ENCODE results near the gene SYNDIG1.

GRCh38 chr20:24648481-24648880 is 179.1 kb downstream of the SYNDIG1 start:
- TF ChIP-seq CTCF (conservative IDR thresholded peaks at IDR 0.05; ENCODE audit: low read length) (no peak), EZH2phosphoT487 (IDR thresholded peaks at IDR 0.05; ENCODE audit: borderline replicate concordance, low read depth, low read length) (no peak)
